ENCODE data around the gene CRB3. TPM values are rescaled to one million over a fixed set of nuclear protein-coding genes. Genes with fewer than 3 reads are reported as not detected.

CRB3 gene
- total and polyA plus RNA-seq, 4 donors = 19.2 to 38.7 (median 28.9) TPM

DNA sequence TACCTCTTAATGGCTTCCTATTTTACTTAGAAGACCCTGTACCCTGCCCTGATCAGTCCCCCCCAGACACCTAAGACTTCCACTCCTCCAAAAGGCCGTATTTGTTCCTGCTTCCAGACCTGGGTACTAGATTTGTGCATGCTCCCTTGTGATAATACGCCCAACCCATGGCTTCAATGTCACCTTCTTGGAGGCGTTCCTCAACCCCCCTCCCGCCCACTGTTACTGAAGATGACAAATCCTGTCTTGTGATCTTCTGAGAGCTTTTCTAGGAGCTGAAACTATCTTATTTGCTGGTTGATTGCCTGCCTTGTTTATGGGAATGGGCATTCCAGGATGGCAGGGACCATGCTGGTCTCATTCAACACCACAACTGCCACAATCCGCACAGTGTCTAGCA lies 13.9 kb upstream of the CRB3 start:
- no peaks in the 10 kb centered on the region for H3K4me1 ChIP-seq (ENCODE audit: control insufficient read depth in 4 of 4, insufficient read depth in 4 of 4, low read length in 3 of 4)
- H3K9ac ChIP-seq (ENCODE audit: low read depth in 1 of 2, low read length in 2 of 2) = no peak overlapping the region
- TF ChIP-seq SP1 (IDR thresholded peaks at IDR 0.05) = no peak
- TF ChIP-seq HNF4A (conservative IDR thresholded peaks at IDR 0.05) = no peak
- TF ChIP-seq NR2F2 (IDR thresholded peaks at IDR 0.05) = no peak
- TF ChIP-seq RXRA (IDR thresholded peaks at IDR 0.05) = no peak
- TF ChIP-seq, protein P1, sequence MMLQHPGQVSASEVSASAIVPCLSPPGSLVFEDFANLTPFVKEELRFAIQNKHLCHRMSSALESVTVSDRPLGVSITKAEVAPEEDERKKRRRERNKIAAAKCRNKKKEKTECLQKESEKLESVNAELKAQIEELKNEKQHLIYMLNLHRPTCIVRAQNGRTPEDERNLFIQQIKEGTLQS (IDR thresholded peaks at IDR 0.05) = no peak
- no peak for TF ChIP-seq EGR1 (IDR thresholded peaks at IDR 0.05; ENCODE audit: low read depth in 2 of 2)
- H3K27me3 ChIP-seq (ENCODE audit: control insufficient read depth in 4 of 4, insufficient read depth in 4 of 4, low read length in 3 of 4) = no peaks in the 10 kb centered on the region
- peaks cover 4 to 38% (median 30%) of the 10 kb centered on the region in 4 donors for H3K36me3 ChIP-seq (ENCODE audit: control insufficient read depth in 4 of 4, insufficient read depth in 3 of 4, low read depth in 1 of 4, low read length in 3 of 4)
- WGBS = 99% methylated on average over 5 of the region's 5 CpGs
- DNase-seq (ENCODE audit: low spot score) = no peak
- peaks cover 3 to 10% (median 5%) of the 10 kb centered on the region in 4 donors for H3K9me3 ChIP-seq (ENCODE audit: control insufficient read depth in 4 of 4, low read length in 3 of 4)
- no peak overlapping the region for H3K4me3 ChIP-seq (ENCODE audit: low read depth in 1 of 3, low read length in 3 of 3)
- no peak overlapping the region for H3K27ac ChIP-seq (ENCODE audit: low read depth in 1 of 2, low read length in 2 of 2)

DNA sequence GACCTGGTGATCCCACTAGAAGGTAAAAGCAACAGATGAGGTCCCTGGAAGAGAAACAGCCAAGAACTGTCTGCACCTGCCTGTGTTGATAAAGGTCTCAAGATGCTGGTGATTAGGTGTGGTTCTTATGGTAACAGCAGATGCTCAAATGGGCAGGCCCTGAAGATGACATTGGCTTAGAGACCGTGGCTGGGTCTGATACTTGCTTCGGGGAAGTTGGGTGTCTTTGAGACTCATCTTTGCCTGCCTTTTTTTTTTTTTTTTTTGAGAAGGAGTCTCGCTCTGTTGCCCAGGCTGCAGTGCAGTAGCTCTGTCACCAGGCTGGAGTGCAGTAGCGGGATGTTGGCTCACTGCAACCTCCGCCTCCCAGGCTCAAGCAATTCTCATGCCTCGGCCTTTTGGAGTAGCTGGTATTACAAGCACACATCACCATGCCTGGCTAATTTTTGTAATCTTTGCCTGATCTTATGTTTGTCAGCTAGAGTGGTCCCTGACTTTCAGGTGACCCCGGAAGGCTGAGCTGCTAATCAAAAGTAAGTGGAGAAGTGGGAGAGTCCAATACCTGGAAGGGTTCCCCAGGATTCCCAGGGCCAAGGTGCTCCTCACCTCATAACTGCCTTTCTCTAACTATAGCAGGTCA lies 12.4 kb upstream of the CRB3 start:
- H3K27ac ChIP-seq (ENCODE audit: low read depth in 1 of 2, low read length in 2 of 2) = no peak overlapping the region
- H3K9me3 ChIP-seq (ENCODE audit: control insufficient read depth in 4 of 4, low read length in 3 of 4) = peaks cover 3 to 10% (median 5%) of the 10 kb centered on the region in 4 donors
- H3K4me1 ChIP-seq (ENCODE audit: control insufficient read depth in 4 of 4, insufficient read depth in 4 of 4, low read length in 3 of 4) = no peaks in the 10 kb centered on the region
- 97% methylated on average over 7 of the region's 7 CpGs for WGBS
- no peak overlapping the region for H3K9ac ChIP-seq (ENCODE audit: low read depth in 1 of 2, low read length in 2 of 2)
- TF ChIP-seq JUND (IDR thresholded peaks at IDR 0.05) = no peak
- TF ChIP-seq HNF4G (IDR thresholded peaks at IDR 0.05) = no peak
- TF ChIP-seq, protein P2, sequence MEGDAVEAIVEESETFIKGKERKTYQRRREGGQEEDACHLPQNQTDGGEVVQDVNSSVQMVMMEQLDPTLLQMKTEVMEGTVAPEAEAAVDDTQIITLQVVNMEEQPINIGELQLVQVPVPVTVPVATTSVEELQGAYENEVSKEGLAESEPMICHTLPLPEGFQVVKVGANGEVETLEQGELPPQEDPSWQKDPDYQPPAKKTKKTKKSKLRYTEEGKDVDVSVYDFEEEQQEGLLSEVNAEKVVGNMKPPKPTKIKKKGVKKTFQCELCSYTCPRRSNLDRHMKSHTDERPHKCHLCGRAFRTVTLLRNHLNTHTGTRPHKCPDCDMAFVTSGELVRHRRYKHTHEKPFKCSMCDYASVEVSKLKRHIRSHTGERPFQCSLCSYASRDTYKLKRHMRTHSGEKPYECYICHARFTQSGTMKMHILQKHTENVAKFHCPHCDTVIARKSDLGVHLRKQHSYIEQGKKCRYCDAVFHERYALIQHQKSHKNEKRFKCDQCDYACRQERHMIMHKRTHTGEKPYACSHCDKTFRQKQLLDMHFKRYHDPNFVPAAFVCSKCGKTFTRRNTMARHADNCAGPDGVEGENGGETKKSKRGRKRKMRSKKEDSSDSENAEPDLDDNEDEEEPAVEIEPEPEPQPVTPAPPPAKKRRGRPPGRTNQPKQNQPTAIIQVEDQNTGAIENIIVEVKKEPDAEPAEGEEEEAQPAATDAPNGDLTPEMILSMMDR (IDR thresholded peaks at IDR 0.05; ENCODE audit: low read depth, low read length, missing input control) = no peak
- TF ChIP-seq EGR1 (IDR thresholded peaks at IDR 0.05; ENCODE audit: low read depth in 2 of 2) = no peak
- no peak for TF ChIP-seq GABPA (IDR thresholded peaks at IDR 0.05 in 1 of 2, conservative IDR thresholded peaks at IDR 0.05 in 1 of 2)
- TF ChIP-seq RXRA (IDR thresholded peaks at IDR 0.05) = no peak
- TF ChIP-seq RAD21 (IDR thresholded peaks at IDR 0.05) = no peak
- H3K27me3 ChIP-seq (ENCODE audit: control insufficient read depth in 4 of 4, insufficient read depth in 4 of 4, low read length in 3 of 4) = no peaks in the 10 kb centered on the region
- peaks cover 4 to 42% (median 28%) of the 10 kb centered on the region in 4 donors for H3K36me3 ChIP-seq (ENCODE audit: control insufficient read depth in 4 of 4, insufficient read depth in 3 of 4, low read depth in 1 of 4, low read length in 3 of 4)
- no peak for DNase-seq (ENCODE audit: low spot score)
- no peak overlapping the region for H3K4me3 ChIP-seq (ENCODE audit: low read depth in 1 of 3, low read length in 3 of 3)

DNA sequence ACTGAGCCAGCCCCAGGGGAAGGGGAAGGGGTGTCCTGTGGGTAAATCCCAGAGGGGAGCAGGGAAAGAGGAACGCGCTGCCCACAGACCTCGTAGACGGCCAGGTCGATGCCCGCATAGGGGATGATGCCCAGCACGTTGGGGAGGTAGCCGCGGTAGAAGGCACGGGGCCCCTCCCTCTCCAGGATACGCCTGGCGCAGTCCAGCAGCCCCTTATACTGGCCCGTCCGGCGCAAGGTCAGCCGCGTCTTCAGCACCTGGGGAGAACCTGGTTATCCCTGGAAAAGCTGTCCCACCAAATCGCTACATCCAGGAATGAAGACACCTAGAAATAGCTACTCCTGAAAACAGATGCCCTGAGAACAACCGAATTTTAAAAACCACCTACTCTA lies 11.9 kb upstream of the CRB3 start:
- peaks cover 4 to 39% (median 28%) of the 10 kb centered on the region in 4 donors for H3K36me3 ChIP-seq (ENCODE audit: control insufficient read depth in 4 of 4, insufficient read depth in 3 of 4, low read depth in 1 of 4, low read length in 3 of 4)
- WGBS = 97% methylated on average over 19 of the region's 19 CpGs
- TF ChIP-seq RAD21 (IDR thresholded peaks at IDR 0.05) = no peak
- TF ChIP-seq, protein P1 (IDR thresholded peaks at IDR 0.05) = no peak
- no peak for TF ChIP-seq RXRA (IDR thresholded peaks at IDR 0.05)
- TF ChIP-seq SP1 (IDR thresholded peaks at IDR 0.05) = no peak
- no peak for TF ChIP-seq GABPA (IDR thresholded peaks at IDR 0.05 in 1 of 2, conservative IDR thresholded peaks at IDR 0.05 in 1 of 2)
- TF ChIP-seq, protein P3, sequence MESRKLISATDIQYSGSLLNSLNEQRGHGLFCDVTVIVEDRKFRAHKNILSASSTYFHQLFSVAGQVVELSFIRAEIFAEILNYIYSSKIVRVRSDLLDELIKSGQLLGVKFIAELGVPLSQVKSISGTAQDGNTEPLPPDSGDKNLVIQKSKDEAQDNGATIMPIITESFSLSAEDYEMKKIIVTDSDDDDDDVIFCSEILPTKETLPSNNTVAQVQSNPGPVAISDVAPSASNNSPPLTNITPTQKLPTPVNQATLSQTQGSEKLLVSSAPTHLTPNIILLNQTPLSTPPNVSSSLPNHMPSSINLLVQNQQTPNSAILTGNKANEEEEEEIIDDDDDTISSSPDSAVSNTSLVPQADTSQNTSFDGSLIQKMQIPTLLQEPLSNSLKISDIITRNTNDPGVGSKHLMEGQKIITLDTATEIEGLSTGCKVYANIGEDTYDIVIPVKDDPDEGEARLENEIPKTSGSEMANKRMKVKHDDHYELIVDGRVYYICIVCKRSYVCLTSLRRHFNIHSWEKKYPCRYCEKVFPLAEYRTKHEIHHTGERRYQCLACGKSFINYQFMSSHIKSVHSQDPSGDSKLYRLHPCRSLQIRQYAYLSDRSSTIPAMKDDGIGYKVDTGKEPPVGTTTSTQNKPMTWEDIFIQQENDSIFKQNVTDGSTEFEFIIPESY (IDR thresholded peaks at IDR 0.05) = no peak
- TF ChIP-seq TAF1 (conservative IDR thresholded peaks at IDR 0.05) = no peak
- no peak for TF ChIP-seq FOXA1 (IDR thresholded peaks at IDR 0.05)
- TF ChIP-seq YY1 (IDR thresholded peaks at IDR 0.05) = no peak
- no peak for TF ChIP-seq NR2F2 (IDR thresholded peaks at IDR 0.05)
- no peak for TF ChIP-seq HNF4G (IDR thresholded peaks at IDR 0.05)
- TF ChIP-seq, protein P4, sequence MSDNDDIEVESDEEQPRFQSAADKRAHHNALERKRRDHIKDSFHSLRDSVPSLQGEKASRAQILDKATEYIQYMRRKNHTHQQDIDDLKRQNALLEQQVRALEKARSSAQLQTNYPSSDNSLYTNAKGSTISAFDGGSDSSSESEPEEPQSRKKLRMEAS (IDR thresholded peaks at IDR 0.05) = no peak
- TF ChIP-seq EGR1 (IDR thresholded peaks at IDR 0.05; ENCODE audit: low read depth in 2 of 2) = no peak
- no peak for TF ChIP-seq FOXA2 (IDR thresholded peaks at IDR 0.05)
- no peak for TF ChIP-seq HNF4A (conservative IDR thresholded peaks at IDR 0.05)
- DNase-seq (ENCODE audit: low spot score) = no peak
- H3K4me3 ChIP-seq (ENCODE audit: low read depth in 1 of 3, low read length in 3 of 3) = no peak overlapping the region
- no peaks in the 10 kb centered on the region for H3K4me1 ChIP-seq (ENCODE audit: control insufficient read depth in 4 of 4, insufficient read depth in 4 of 4, low read length in 3 of 4)
- no peak overlapping the region for H3K9ac ChIP-seq (ENCODE audit: low read depth in 1 of 2, low read length in 2 of 2)
- no peaks in the 10 kb centered on the region for H3K27me3 ChIP-seq (ENCODE audit: control insufficient read depth in 4 of 4, insufficient read depth in 4 of 4, low read length in 3 of 4)
- H3K27ac ChIP-seq (ENCODE audit: low read depth in 1 of 2, low read length in 2 of 2) = no peak overlapping the region
- peaks cover 3 to 10% (median 5%) of the 10 kb centered on the region in 4 donors for H3K9me3 ChIP-seq (ENCODE audit: control insufficient read depth in 4 of 4, low read length in 3 of 4)

All from liver (tissue), 9 donors.